ENCODE data around the gene CACNA2D3.

Gene CACNA2D3

GRCh38 chr3:54776601-54777000 lies 654.2 kb downstream of the CACNA2D3 start:
- DNase-seq: no peak

GRCh38 chr3:54777141-54777540 lies 654.8 kb downstream of the CACNA2D3 start:
- no peak for DNase-seq

- DNase-seq: no peak
Measured at GRCh38 chr3:54780336-54780735, 658.0 kb downstream of the CACNA2D3 start.

GRCh38 chr3:54781728-54782127 lies 659.4 kb downstream of the CACNA2D3 start:
- no peak for DNase-seq

GRCh38 chr3:54783611-54784010 lies 661.3 kb downstream of the CACNA2D3 start:
- no peak for DNase-seq

- DNase-seq: no peak
Measured at GRCh38 chr3:54784021-54784420, 661.7 kb downstream of the CACNA2D3 start.

- DNase-seq: no peak
Measured at GRCh38 chr3:54785976-54786375, 663.6 kb downstream of the CACNA2D3 start.

- DNase-seq: no peak
Measured at GRCh38 chr3:54790051-54790450, 667.7 kb downstream of the CACNA2D3 start.

- no peak for DNase-seq
Measured at GRCh38 chr3:54791501-54792156, 669.3 kb downstream of the CACNA2D3 start.

GRCh38 chr3:54792584-54792983 lies 670.2 kb downstream of the CACNA2D3 start:
- no peak for DNase-seq

GRCh38 chr3:54793171-54793570 lies 670.8 kb downstream of the CACNA2D3 start:
- no peak for DNase-seq

- no peak for DNase-seq
Measured at GRCh38 chr3:54797111-54797510, 674.8 kb downstream of the CACNA2D3 start.

GRCh38 chr3:54800478-54800877 lies 678.1 kb downstream of the CACNA2D3 start:
- DNase-seq: no peak

GRCh38 chr3:54801977-54802376 lies 679.6 kb downstream of the CACNA2D3 start:
- DNase-seq: no peak

- no peak for DNase-seq
Measured at GRCh38 chr3:54810401-54810800, 688.0 kb downstream of the CACNA2D3 start.

- DNase-seq: no peak
Measured at GRCh38 chr3:54814224-54814623, 691.9 kb downstream of the CACNA2D3 start.

- no peak for DNase-seq
Measured at GRCh38 chr3:54817628-54818027, 695.3 kb downstream of the CACNA2D3 start.

- DNase-seq: no peak
Measured at GRCh38 chr3:54818486-54818885, 696.1 kb downstream of the CACNA2D3 start.

GRCh38 chr3:54818942-54819341 lies 696.6 kb downstream of the CACNA2D3 start:
- no peak for DNase-seq

GRCh38 chr3:54819946-54820345 lies 697.6 kb downstream of the CACNA2D3 start:
- DNase-seq: no peak

- DNase-seq: no peak
Measured at GRCh38 chr3:54822206-54822605, 699.9 kb downstream of the CACNA2D3 start.

- DNase-seq: no peak
Measured at GRCh38 chr3:54826251-54826691, 703.9 kb downstream of the CACNA2D3 start.

GRCh38 chr3:54827056-54827687 lies 704.8 kb downstream of the CACNA2D3 start:
- no peak for DNase-seq

- no peak for DNase-seq
Measured at GRCh38 chr3:54827776-54828175, 705.4 kb downstream of the CACNA2D3 start.

- peak in 1 of 2 donors; percentile 6 for DNase-seq
Measured at GRCh38 chr3:54830658-54831057, 708.3 kb downstream of the CACNA2D3 start.
